CD4-positive, alpha-beta T cell (primary cell): ENCODE data around the gene CENPT. TPM values are rescaled to one million over a fixed set of nuclear protein-coding genes. Genes with fewer than 3 reads are reported as not detected.
A peak's percentile ranks its signal among the peaks of the same experiment; 100 is the strongest.

ENCODE experiments used
- ATAC-seq: fragments of 200-7000 bp; cut with Tn5 transposase; one replicate; pipeline ENCODE4 v1.10.0; 2022; ENCODE audit warnings: mild to moderate bottlenecking; ENCODE audit not compliant: poor library complexity
- CTCF ChIA-PET: fragments of 350-600 bp; sonication (Branson Sonifier 250); formaldehyde crosslinking; loops from one replicate; lab custom pipeline; 2021; ENCODE audit warnings: antibody characterized with exemption, inconsistent platforms; lab: Charles Lee
- POLR2A ChIA-PET: fragments of 350-600 bp; sonication (Branson Sonifier 250); formaldehyde crosslinking; loops from one replicate; lab custom pipeline; 2021; ENCODE audit warnings: antibody characterized with exemption, inconsistent platforms; lab: Charles Lee
- DNase-seq, 14 experiments: peaks; one replicate each; pipeline ENCODE4 v3.0.0-alpha.2; 2013 to 2020; ENCODE audit warnings: mixed read lengths in 2 of 14
- H3K27ac ChIP-seq, 2 donors: one replicate each; pipeline versions ENCODE4 v1.5.1 to v1.7.0; 2013; ENCODE audit warnings: low read length in 2 of 2, low read depth in 1 of 2, mild to moderate bottlenecking in 1 of 2
- H3K27me3 ChIP-seq, 2 experiments: 1 replicate in 1 of 2; 2 replicates in 1 of 2; pipeline versions ENCODE4 v1.6.1 to v1.7.0; 2013; ENCODE audit warnings: low read length in 2 of 2, control low read depth in 1 of 2, mild to moderate bottlenecking in 1 of 2, moderate library complexity in 1 of 2; ENCODE audit not compliant: insufficient read depth in 2 of 2, control insufficient read depth in 1 of 2
- H3K36me3 ChIP-seq: one replicate; pipeline ENCODE4 v1.6.1; 2013; ENCODE audit warnings: low read length, control low read depth; ENCODE audit not compliant: insufficient read depth
- H3K4me1 ChIP-seq: one replicate; pipeline ENCODE4 v1.6.1; 2013; ENCODE audit warnings: low read length, control low read depth; ENCODE audit not compliant: insufficient read depth
- H3K4me3 ChIP-seq: one replicate; pipeline ENCODE4 v1.5.1; 2013; ENCODE audit warnings: mild to moderate bottlenecking, low read length, moderate library complexity
- H3K9me3 ChIP-seq, 2 experiments: 1 replicate in 1 of 2; 2 replicates in 1 of 2; pipeline versions ENCODE4 v1.6.1 to v1.7.0; 2013; ENCODE audit warnings: low read length in 2 of 2, mild to moderate bottlenecking in 2 of 2, control low read depth in 1 of 2, moderate library complexity in 1 of 2; ENCODE audit not compliant: control insufficient read depth in 1 of 2, insufficient read depth in 1 of 2
- H3K27ac Mint-ChIP-seq: one replicate; pipeline ENCODE4 v1.8.0; 2020; ENCODE audit warnings: mixed read lengths
- H3K27me3 Mint-ChIP-seq: one replicate; pipeline ENCODE4 v1.8.0; 2021; ENCODE audit warnings: mixed read lengths
- H3K36me3 Mint-ChIP-seq: one replicate; pipeline ENCODE4 v1.8.0; 2021; ENCODE audit warnings: low read depth, mixed read lengths
- H3K4me1 Mint-ChIP-seq: one replicate; pipeline ENCODE4 v1.8.0; 2021; ENCODE audit warnings: low read depth, mixed read lengths
- H3K4me3 Mint-ChIP-seq: one replicate; pipeline ENCODE4 v1.8.0; 2020; ENCODE audit warnings: mild to moderate bottlenecking, mixed read lengths
- H3K9me3 Mint-ChIP-seq: one replicate; pipeline ENCODE4 v1.8.0; 2020; ENCODE audit warnings: mixed read lengths
- intact Hi-C, 2 experiments: fragments of 100-400 bp; cut with DNase I in 1 of 2; cut with micrococcal nuclease in 1 of 2; formaldehyde crosslinking; loops; one replicate each; pipeline versions ENCODE4 v1.15.1 to v1.9.0; 2023 to 2025; cut with DNase I, micrococcal nuclease
- total RNA-seq, 174 experiments: library from RNA in 2 of 174; stranded (reverse) in 2 of 174; gene quantifications; one replicate each; pipeline ENCODE4 v1.2.3 and lab custom pipeline; 2021 to 2026
- TF ChIP-seq, protein P1 (sequence below): fragments of 200-600 bp; IDR thresholded peaks from one replicate; pipeline ENCODE4 v1.8.0; 2022; ENCODE audit warnings: antibody characterized with exemption, mild to moderate bottlenecking

The CENPT gene
- total RNA-seq, 2 experiments from 2014 or later = 77.5 to 84.1 TPM

DNA sequence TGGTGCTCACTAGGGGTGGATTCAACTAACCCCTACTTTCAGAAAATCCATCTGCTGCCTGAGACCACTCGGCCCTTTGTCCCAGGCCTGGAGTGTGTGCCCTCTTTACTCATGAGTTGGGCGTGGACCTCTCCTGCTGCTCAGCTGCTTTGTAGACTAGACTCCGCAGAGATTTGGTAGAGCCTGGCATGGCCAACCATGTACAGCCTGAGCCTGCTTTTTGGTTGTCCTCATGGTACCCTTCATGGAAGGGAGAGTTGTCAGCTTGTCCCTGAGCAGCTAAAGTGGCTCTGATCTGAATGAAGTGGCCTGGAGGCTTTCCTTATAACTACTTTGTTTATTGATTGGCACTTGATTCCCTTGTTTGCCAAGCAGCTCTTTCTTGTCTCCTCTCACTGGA, 26.9 kb upstream of the CENPT start:
- intact Hi-C loops = loop anchor here in 1 of 2 experiments (5.0 kb wide), 1 partner anchor 42 kb away; no protein-coding TSS in a partner anchor
- POLR2A ChIA-PET = interaction anchor here (0.6 to 1.7 kb wide), 6 partner anchors 19 to 211 kb away, joined by 3 to 9 read pairs (median 4); partner anchors contain the start of genes GFOD2, NFATC3, NUTF2 and PSKH1
- Histone ChIP-seq H3K4me3 (peak overlapping the region; percentile 99), H3K36me3 (peaks cover 51% of the 10 kb centered on the region), H3K27ac (no peak overlapping the region), H3K4me1 (peaks cover 44% of the 10 kb centered on the region), H3K9me3 (no peaks in the 10 kb centered on the region), H3K27me3 (no peaks in the 10 kb centered on the region)
- TF ChIP-seq, protein P1, sequence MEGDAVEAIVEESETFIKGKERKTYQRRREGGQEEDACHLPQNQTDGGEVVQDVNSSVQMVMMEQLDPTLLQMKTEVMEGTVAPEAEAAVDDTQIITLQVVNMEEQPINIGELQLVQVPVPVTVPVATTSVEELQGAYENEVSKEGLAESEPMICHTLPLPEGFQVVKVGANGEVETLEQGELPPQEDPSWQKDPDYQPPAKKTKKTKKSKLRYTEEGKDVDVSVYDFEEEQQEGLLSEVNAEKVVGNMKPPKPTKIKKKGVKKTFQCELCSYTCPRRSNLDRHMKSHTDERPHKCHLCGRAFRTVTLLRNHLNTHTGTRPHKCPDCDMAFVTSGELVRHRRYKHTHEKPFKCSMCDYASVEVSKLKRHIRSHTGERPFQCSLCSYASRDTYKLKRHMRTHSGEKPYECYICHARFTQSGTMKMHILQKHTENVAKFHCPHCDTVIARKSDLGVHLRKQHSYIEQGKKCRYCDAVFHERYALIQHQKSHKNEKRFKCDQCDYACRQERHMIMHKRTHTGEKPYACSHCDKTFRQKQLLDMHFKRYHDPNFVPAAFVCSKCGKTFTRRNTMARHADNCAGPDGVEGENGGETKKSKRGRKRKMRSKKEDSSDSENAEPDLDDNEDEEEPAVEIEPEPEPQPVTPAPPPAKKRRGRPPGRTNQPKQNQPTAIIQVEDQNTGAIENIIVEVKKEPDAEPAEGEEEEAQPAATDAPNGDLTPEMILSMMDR = no peak
- H3K9me3 Mint-ChIP-seq = no peaks in the 10 kb centered on the region
- H3K4me3 Mint-ChIP-seq = peak overlapping the region; percentile 96
- CTCF ChIA-PET = interaction anchor here (1.2 to 2.5 kb wide), 3 partner anchors 9 to 206 kb away, joined by 3 to 13 read pairs (median 10); no protein-coding TSS in a partner anchor
- peak overlapping the region; percentile 89 for H3K27ac Mint-ChIP-seq
- H3K27me3 Mint-ChIP-seq = no peaks in the 10 kb centered on the region
- H3K4me1 Mint-ChIP-seq = peaks cover 35% of the 10 kb centered on the region
- H3K36me3 Mint-ChIP-seq = peaks cover 74% of the 10 kb centered on the region
- no peak for ATAC-seq
- DNase-seq = no peak

DNA sequence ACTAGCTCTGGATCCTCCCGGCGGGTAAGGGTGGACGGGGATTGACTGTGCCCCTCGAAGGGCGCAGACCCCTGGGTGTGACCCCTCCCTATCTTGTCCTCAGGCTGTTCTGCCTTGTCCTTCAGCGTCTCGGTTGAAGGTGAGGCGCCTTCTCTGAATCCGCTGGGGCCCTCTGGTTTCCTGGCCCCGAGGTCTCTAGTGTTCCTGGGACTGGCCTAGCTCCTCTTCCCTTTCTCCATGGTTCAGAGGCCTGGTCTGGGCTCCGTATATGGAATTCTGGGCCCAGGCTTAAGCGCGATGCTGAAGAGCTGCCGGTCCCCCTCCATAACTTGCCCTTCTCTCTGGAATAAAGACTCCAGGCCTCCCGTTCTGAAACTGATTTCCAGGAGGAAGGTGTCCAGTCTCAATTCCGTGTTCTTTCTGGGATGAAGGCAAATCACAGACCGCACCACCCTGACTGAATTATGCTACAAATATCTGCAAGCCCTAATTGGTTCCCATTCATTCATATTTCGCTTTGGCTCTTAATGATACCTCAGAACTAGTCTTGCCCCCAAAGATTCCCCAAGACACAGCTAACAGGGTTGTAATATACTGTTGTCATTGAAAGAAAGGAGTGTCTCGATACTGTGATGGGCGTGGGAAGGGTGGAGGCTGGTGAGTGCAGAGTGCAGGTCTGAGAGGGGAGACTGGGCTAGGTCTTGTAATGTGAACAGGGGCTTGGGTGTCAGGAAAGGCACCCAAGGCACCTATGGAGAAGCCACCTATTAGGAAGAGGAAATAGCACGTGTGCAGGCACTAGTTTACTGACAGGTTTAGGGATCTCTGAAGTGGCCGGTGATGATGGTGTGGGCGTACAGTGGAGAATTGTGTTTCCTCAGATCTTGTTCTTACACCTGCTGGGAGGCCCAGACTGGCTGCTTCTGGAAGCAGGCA, 26.2 kb upstream of the CENPT start:
- no peaks in the 10 kb centered on the region for H3K27me3 Mint-ChIP-seq
- H3K27ac ChIP-seq = peak overlapping the region; percentile 82 to 93
- H3K4me3 Mint-ChIP-seq = peak overlapping the region; percentile 96
- CTCF ChIA-PET = interaction anchor here (0.5 to 2.5 kb wide), 6 partner anchors 10 to 454 kb away, joined by 3 to 13 read pairs (median 4); partner anchors contain the start of gene NUTF2
- peaks cover 35% of the 10 kb centered on the region for H3K4me1 Mint-ChIP-seq
- intact Hi-C loops = loop anchor here in 1 of 2 experiments (2.0 to 5.0 kb wide), 2 partner anchors 19 to 41 kb away; partner anchors contain the start of gene PSKH1
- H3K36me3 ChIP-seq = peaks cover 49% of the 10 kb centered on the region
- peak overlapping the region; percentile 99 for H3K4me3 ChIP-seq
- TF ChIP-seq, protein P1 = no peak
- peaks cover 68% of the 10 kb centered on the region for H3K36me3 Mint-ChIP-seq
- ATAC-seq (no peak), DNase-seq (peak in 1 of 14 experiments; percentile 8)
- no peaks in the 10 kb centered on the region for H3K9me3 ChIP-seq
- peak overlapping the region; percentile 89 for H3K27ac Mint-ChIP-seq
- no peaks in the 10 kb centered on the region for H3K9me3 Mint-ChIP-seq
- no peaks in the 10 kb centered on the region for H3K27me3 ChIP-seq
- POLR2A ChIA-PET = interaction anchor here (0.5 to 1.7 kb wide), 15 partner anchors 8 to 860 kb away, joined by 3 to 10 read pairs (median 4); partner anchors contain the start of genes CTCF, GFOD2, NFATC3 and NUTF2
- H3K4me1 ChIP-seq = peaks cover 44% of the 10 kb centered on the region
